GM18909 (cell line): ENCODE measurements around the gene CCDC102B.
"Not testable (repeated sequence)": the region's sequence is repeated elsewhere in the genome, so short reads cannot be mapped to it uniquely, and the experiment has no call there.

Experiments used
- ATAC-seq: cut with Tn5 transposase; IDR thresholded peaks from one replicate; pipeline ENCODE4 v1.9.1; 2021; ENCODE audit warnings: mild to moderate bottlenecking; ENCODE audit not compliant: unreplicated experiment, poor library complexity

Gene CCDC102B

GRCh38 chr18:68797871-68798270 lies at the start of gene CCDC102B:
CCDC102B (plus strand) TSS chr18:68798080; CDS start chr18:68836764, 38,684 bp downstream.
- ATAC-seq = no peak

DNA sequence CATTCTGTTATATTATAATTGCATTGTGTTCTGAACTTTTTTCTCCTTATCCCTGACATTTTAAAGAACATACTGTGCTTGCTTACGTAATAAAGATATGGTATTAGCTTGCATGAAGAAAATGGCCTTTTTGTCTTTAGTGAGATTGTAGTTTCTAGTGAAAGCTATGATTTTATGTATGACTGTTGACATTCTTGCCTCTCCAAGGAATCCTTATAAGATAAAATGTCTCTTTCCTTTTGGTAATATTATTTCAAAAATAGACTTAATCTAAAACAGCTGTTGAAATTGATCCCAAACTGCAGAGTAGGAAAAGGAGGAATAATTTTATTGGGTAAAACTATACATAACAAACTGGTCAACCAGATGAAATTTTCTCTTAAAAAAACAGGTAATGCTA lies 40.8 kb upstream of the CCDC102B start:
- no peak for ATAC-seq

DNA sequence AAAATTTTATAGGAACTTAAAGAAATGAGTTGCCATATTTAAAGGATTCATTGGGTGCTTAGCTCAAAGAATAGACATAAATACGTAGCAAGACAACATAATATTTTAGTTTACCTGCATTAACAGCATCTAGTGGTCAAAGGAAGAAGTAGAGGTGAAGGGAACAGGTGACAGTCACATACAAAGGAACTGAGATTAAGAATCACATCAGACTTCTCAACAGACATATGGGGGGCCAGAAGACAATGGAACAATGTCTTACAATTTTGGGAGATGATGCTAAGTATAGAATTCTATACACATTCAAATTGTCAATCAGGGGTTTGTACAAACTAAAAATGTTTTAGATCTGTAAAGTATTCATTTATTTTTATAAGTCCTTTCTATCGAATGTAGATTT lies 38.6 kb upstream of the CCDC102B start:
- ATAC-seq = no peak

- ATAC-seq = no peak
Observed at GRCh38 chr18:68763083-68763482, 34.8 kb upstream of the CCDC102B start.

GRCh38 chr18:68764016-68764415 lies 33.9 kb upstream of the CCDC102B start:
- ATAC-seq = no peak

DNA sequence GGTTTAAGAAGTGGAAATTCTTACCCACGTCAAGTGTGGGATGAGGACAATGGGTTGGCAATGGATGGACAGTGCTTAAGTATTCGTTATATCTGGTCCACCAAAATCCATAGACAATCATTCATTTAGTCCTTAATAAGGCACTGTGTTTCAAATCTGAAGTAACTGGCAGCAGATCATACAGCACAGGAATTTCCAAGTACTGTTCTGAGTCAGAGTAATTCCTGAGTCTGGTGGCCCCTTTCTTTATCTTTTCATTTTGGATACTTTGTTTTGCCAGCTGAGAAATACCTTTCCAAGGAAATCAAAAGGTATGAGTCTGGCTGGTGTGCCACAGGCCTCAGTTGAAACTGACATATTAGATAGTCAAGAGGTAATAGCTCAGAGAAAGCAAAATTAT lies 31.4 kb upstream of the CCDC102B start:
- no peak for ATAC-seq

DNA sequence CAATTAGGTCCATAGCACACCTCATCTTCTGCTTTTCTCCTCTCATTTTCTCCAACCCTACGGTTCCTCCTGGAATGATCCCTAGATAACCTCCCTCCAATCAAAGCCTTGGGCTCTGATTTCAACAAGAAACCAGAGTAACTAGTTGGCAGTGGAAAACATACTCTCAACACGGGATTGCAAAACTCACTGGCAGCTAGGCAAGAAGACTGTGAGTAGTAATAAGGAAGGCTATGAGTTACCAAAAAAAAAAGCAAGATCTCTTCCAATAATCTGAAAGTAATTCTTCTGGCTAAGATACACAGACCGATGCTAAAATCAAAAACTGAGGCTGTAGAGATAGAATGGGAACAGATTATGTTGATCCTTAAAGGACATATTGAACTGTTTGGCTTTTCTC lies 28.4 kb upstream of the CCDC102B start:
- no peak for ATAC-seq

DNA sequence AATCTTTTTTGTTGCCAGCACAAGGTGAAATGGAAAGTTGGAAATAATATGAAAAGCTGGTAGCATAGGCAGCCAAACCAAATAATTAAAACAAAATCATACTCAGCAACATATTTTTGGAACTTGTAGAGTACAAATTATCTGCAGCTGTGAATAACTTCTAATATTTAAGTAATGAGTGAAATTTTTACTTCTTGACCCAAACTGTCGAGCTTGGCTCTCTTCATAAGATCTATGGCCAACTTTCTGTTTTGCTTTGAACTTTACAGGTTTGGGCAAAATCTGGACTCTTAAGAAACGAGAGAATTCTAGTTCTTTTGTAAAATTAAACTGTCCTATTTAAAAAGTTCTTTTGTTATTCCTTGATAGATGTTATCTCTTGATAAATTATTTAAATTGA lies 25.6 kb upstream of the CCDC102B start:
- ATAC-seq = no peak

- ATAC-seq = no peak
Observed at GRCh38 chr18:68778280-68778886, 19.5 kb upstream of the CCDC102B start.

DNA sequence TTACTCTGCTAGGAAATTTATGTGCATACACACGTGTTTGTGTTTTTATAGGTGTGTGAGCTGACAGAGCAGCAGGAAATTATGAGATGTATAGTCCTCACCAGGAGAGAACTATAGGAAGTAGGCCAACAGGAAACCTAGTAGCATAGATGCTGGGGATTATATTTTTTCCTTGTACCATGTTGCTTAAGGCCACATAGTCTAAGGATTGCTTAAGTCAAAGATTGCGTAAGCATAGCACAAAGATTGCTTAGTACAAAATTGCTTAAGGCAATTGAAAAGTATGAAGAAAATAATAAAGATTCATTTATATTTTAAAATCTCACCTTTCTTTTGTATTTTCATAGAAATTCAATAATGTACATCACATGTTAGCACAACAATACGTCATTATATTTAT lies 18.7 kb upstream of the CCDC102B start:
- ATAC-seq = no peak

GRCh38 chr18:68780802-68781635 lies 16.9 kb upstream of the CCDC102B start:
- ATAC-seq = no peak

GRCh38 chr18:68783506-68783905 lies 14.4 kb upstream of the CCDC102B start:
- no peak for ATAC-seq

DNA sequence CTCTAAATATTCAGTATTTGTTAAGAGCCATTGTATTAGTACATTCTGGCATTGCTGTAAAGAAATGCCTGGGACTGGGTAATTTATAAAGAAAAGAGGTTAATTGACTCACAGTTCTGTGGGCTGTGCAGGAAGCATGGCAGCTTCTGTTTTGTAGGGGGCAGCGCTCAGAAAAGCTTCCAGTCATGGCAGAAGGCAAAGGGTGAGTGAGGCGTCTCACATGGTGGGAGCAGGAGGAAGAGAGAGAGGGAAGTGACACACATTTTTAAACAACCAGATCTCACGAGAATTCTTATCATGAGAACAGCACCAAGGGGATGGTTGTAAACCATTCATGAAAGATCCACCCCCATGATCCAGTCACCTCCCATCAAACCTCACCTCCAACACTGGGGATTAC lies 13.8 kb upstream of the CCDC102B start:
- no peak for ATAC-seq

GRCh38 chr18:68790290-68790689 lies 7.6 kb upstream of the CCDC102B start:
- not testable (repeated sequence) for ATAC-seq

GRCh38 chr18:68791801-68792200 lies 6.1 kb upstream of the CCDC102B start:
- no peak for ATAC-seq

DNA sequence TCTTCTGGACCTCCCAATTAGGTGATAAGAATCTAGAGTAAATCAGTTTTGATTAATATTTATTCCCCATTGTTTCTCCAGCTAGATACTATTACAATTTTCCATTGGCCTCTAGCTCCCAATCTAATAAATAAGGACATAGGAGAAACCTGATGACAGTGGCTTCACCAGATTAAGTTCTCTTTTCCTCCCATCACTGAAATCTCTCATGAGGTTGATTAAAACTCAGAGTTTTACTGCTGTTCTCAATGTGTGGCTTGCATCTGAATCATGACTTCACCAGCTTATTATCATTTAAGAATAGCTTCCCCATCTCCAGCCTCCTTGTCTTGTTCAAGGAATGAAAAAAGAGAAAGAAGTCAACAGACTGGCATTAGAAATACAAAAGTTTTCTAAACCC lies 3.9 kb upstream of the CCDC102B start:
- no peak for ATAC-seq

GRCh38 chr18:68796936-68797690 lies 767 bp upstream of the CCDC102B start:
- no peak for ATAC-seq

DNA sequence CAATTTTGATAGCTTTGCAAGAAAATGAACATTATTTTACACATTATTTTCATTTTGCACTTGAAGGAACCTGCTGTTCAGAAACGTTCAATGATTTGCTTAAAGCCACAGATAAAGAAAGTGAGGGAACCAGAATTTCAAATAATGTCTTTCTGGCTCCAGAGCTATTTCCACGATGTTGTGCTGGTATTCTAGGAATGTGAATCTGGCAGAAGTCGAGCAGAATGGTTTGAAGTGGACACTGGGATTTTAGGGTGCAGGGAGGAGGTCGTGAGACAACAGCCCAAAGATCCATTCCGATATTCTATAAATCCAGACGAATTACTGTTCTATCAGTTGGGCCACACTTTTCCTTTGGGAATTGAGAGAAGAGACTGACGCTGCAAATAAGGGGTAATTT lies 2.2 kb downstream of the CCDC102B start:
- no peak for ATAC-seq

DNA sequence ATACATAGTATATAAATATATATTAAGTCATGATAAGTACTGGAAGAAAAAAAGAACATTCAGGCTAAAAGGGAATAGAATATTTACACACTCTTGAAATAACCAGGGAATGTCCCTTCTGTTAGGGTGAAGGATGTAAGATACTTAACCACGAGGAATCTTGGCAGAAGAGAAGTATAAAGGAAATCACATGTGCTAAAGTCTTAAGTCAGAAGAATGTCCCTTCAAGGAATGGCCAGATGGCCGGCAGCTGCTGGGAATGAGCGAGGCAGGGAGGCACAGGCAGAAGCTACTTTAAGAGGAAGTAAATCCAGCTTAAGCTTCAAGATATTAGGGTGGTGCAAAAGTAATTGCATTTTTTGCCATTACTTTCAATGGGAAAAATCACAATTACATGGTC lies 5.5 kb downstream of the CCDC102B start:
- ATAC-seq = no peak

DNA sequence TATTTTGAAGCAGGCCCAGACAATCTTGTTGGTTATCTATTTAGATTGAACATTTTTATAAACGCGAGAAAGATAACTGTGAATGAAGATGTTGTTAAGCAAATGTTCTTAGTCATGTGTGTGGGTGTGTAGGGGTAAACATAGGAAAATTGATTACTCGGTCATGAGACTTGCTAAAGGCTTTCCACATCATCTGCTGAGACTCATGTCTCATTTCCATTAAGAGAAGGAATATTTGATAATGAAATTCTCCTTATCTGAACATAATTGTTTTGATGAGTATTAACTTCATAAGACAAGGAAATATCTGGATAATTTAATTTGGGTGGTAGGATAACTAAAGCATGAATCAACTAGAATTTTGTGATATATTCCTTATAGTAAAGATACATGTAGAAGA lies 19.7 kb downstream of the CCDC102B start:
- no peak for ATAC-seq

DNA sequence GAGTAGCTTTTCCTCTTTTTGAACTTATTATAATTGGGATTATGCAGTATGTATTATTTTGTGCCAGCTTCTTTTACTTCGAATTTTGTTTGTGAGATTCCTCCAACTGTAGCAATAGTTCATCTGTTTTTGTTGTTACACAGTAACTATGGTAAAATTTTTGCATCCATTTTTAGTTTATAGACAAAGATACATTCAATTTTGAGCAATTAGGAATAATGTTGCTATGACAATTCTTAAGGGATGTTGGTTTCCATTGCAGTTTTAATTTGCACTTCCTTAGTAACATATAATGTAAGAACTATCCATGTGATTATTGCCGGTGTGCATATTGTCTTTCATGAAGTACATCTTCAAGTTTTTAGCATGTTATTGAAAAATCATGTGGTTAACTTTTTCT lies 20.7 kb downstream of the CCDC102B start:
- ATAC-seq = no peak
